Endometrium (tissue), 2 donors: ENCODE measurements around the gene RRP8.

ENCODE experiments used
- FAIRE-seq: peaks from 2 replicates; lab custom pipeline; 2012; peaks lifted over from hg19 to GRCh38; lab: Jason Lieb, UNC
- donor health status: control.
- donor health status: control.

RRP8 gene

GRCh38 chr11:6632116-6633073, 29.0 kb upstream of the RRP8 start:
- no peak for FAIRE-seq

- FAIRE-seq = no peak
Measured at GRCh38 chr11:6631361-6631890, 28.0 kb upstream of the RRP8 start.

GRCh38 chr11:6630632-6631291, 27.3 kb upstream of the RRP8 start:
- no peak for FAIRE-seq

GRCh38 chr11:6629892-6630631, 26.6 kb upstream of the RRP8 start:
- no peak for FAIRE-seq

- FAIRE-seq = no peak
Measured at GRCh38 chr11:6629573-6629891, 26.1 kb upstream of the RRP8 start.

GRCh38 chr11:6628526-6628925, 25.1 kb upstream of the RRP8 start:
- FAIRE-seq = no peak

GRCh38 chr11:6627762-6628241, 24.4 kb upstream of the RRP8 start:
- FAIRE-seq = no peak

- FAIRE-seq = no peak
Measured at GRCh38 chr11:6626971-6627761, 23.8 kb upstream of the RRP8 start.

GRCh38 chr11:6625832-6626420, 22.5 kb upstream of the RRP8 start:
- no peak for FAIRE-seq

- no peak for FAIRE-seq
Measured at GRCh38 chr11:6625156-6625831, 21.9 kb upstream of the RRP8 start.

GRCh38 chr11:6623391-6624363, 20.3 kb upstream of the RRP8 start:
- FAIRE-seq = no peak

- no peak for FAIRE-seq
Measured at GRCh38 chr11:6622261-6623171, 19.1 kb upstream of the RRP8 start.

- FAIRE-seq = no peak
Measured at GRCh38 chr11:6621711-6622211, 18.3 kb upstream of the RRP8 start.

GRCh38 chr11:6620636-6621035, 17.2 kb upstream of the RRP8 start:
- no peak for FAIRE-seq

- peak; percentile 94 for FAIRE-seq
Measured at GRCh38 chr11:6619004-6619745, 15.8 kb upstream of the RRP8 start, which contains the start of gene TPP1. Gene TPP1, minus strand, starts transcription at chr11:6619422. Its CDS starts 22 bp downstream, at chr11:6619400.

GRCh38 chr11:6618117-6619003, 14.9 kb upstream of the RRP8 start:
- FAIRE-seq = peak; percentile 92
